H9 (cell line): Measurements from ENCODE around the gene FKBP10. TPM values are rescaled to one million over a fixed set of nuclear protein-coding genes. Genes with fewer than 3 reads are reported as not detected.

Experiments used
- DNase-seq: peaks from one replicate; pipeline ENCODE4 v3.0.0-alpha.2; 2017
- H2AFZ ChIP-seq: one replicate; pipeline ENCODE4 v1.6.1; 2013; ENCODE audit warnings: mild to moderate bottlenecking, low read length, control low read depth, moderate library complexity
- H2AK5ac ChIP-seq: 2 replicates; pipeline ENCODE4 v1.6.1; 2013; ENCODE audit warnings: low read length, control low read depth, mixed read lengths; ENCODE audit not compliant: insufficient read length
- H2BK120ac ChIP-seq: one replicate; pipeline ENCODE4 v1.6.1; 2013; ENCODE audit warnings: low read depth, mild to moderate bottlenecking, low read length, control low read depth, inconsistent platforms; ENCODE audit not compliant: poor library complexity, severe bottlenecking
- H2BK12ac ChIP-seq: 2 replicates; pipeline ENCODE4 v1.6.1; 2013; ENCODE audit warnings: low read length, control low read depth, mixed read lengths, low read depth; ENCODE audit not compliant: insufficient read length
- H2BK15ac ChIP-seq: 2 replicates; pipeline ENCODE4 v1.6.1; 2013; ENCODE audit warnings: low read depth, low read length, control low read depth
- H2BK20ac ChIP-seq: one replicate; pipeline ENCODE4 v1.6.1; 2013; ENCODE audit warnings: low read depth, mild to moderate bottlenecking, low read length, control low read depth, inconsistent platforms; ENCODE audit not compliant: poor library complexity, severe bottlenecking
- H2BK5ac ChIP-seq: 2 replicates; pipeline ENCODE4 v1.6.1; 2013; ENCODE audit warnings: low read length, control low read depth, mixed read lengths; ENCODE audit not compliant: insufficient read length
- H3K14ac ChIP-seq: 2 replicates; pipeline ENCODE4 v1.6.1; 2013; ENCODE audit warnings: low read length, control low read depth; ENCODE audit not compliant: insufficient read depth
- H3K18ac ChIP-seq: 2 replicates; pipeline ENCODE4 v1.6.1; 2013; ENCODE audit warnings: low read depth, mild to moderate bottlenecking, mixed read lengths, low read length, control low read depth; ENCODE audit not compliant: insufficient read length
- H3K23ac ChIP-seq: 2 replicates; pipeline ENCODE4 v1.6.1; 2013; ENCODE audit warnings: low read length, control low read depth, mixed read lengths, low read depth; ENCODE audit not compliant: insufficient read length
- H3K23me2 ChIP-seq: 2 replicates; pipeline ENCODE4 v1.6.1; 2013; ENCODE audit warnings: low read depth, mild to moderate bottlenecking, mixed read lengths, low read length, control low read depth; ENCODE audit not compliant: insufficient read length, poor library complexity, severe bottlenecking
- H3K27ac ChIP-seq: 2 replicates; pipeline ENCODE4 v1.5.1; 2013; ENCODE audit warnings: low read length, control low read depth, mixed read lengths, low read depth; ENCODE audit not compliant: insufficient read length
- H3K27me3 ChIP-seq: 2 replicates; pipeline ENCODE4 v1.6.1; 2013; ENCODE audit warnings: low read length, control low read depth, inconsistent platforms; ENCODE audit not compliant: insufficient read depth
- H3K4ac ChIP-seq: 2 replicates; pipeline ENCODE4 v1.6.1; 2013; ENCODE audit warnings: low read depth, mild to moderate bottlenecking, control low read depth, inconsistent platforms, low read length, moderate library complexity
- H3K4me1 ChIP-seq: 2 replicates; pipeline ENCODE4 v1.6.1; 2013; ENCODE audit warnings: low read length, control low read depth, inconsistent platforms; ENCODE audit not compliant: insufficient read depth
- H3K4me2 ChIP-seq: 2 replicates; pipeline ENCODE4 v1.6.1; 2013; ENCODE audit warnings: low read length, control low read depth, mixed read lengths; ENCODE audit not compliant: insufficient read length, insufficient read depth
- H3K56ac ChIP-seq: 2 replicates; pipeline ENCODE4 v1.6.1; 2013; ENCODE audit warnings: low read depth, mild to moderate bottlenecking, mixed read lengths, low read length, control low read depth; ENCODE audit not compliant: insufficient read length
- H3K79me1 ChIP-seq: 2 replicates; pipeline ENCODE4 v1.6.1; 2013; ENCODE audit warnings: low read depth, mild to moderate bottlenecking, moderate library complexity, low read length, control low read depth, inconsistent platforms; ENCODE audit not compliant: insufficient read depth, poor library complexity, severe bottlenecking
- H3K79me2 ChIP-seq: 2 replicates; pipeline ENCODE4 v1.6.1; 2013; ENCODE audit warnings: low read length, control low read depth, inconsistent platforms; ENCODE audit not compliant: insufficient read depth
- H3K9ac ChIP-seq: 2 replicates; pipeline ENCODE4 v1.6.1; 2013; ENCODE audit warnings: low read length, control low read depth, mixed read lengths; ENCODE audit not compliant: insufficient read length; ENCODE audit errors: extremely low read depth
- H3K9me3 ChIP-seq: one replicate; pipeline ENCODE4 v1.6.1; 2013; ENCODE audit warnings: low read depth, low read length, inconsistent platforms; ENCODE audit not compliant: control insufficient read depth
- H3T11ph ChIP-seq: one replicate; pipeline ENCODE4 v1.6.1; 2013; ENCODE audit warnings: mild to moderate bottlenecking, low read length, control low read depth, inconsistent platforms
- H4K20me1 ChIP-seq: one replicate; pipeline ENCODE4 v1.6.1; 2013; ENCODE audit not compliant: control insufficient read depth, insufficient read length, insufficient read depth
- H4K5ac ChIP-seq: 2 replicates; pipeline ENCODE4 v1.6.1; 2013; ENCODE audit warnings: low read depth, mild to moderate bottlenecking, mixed read lengths, low read length, control low read depth; ENCODE audit not compliant: insufficient read length
- H4K8ac ChIP-seq: replicated peaks from 2 replicates; pipeline ENCODE4 v1.6.1; 2013; ENCODE audit warnings: low read length, control low read depth, mixed read lengths, low read depth; ENCODE audit not compliant: insufficient read length
- H4K91ac ChIP-seq: 2 replicates; pipeline ENCODE4 v1.6.1; 2013; ENCODE audit warnings: low read depth, mild to moderate bottlenecking, moderate library complexity, mixed read lengths, low read length, control low read depth; ENCODE audit not compliant: insufficient read length
- H3K27ac Mint-ChIP-seq, 3 experiments: 2 replicates in 2 of 3; 3 replicates in 1 of 3; pipeline ENCODE4 v1.8.0; 2020 to 2021; ENCODE audit warnings: mixed read lengths in 3 of 3, mild to moderate bottlenecking in 1 of 3, moderate library complexity in 1 of 3
- H3K27me3 Mint-ChIP-seq: 2 replicates; pipeline ENCODE4 v1.8.0; 2021; ENCODE audit warnings: low read depth, mild to moderate bottlenecking, moderate library complexity, mixed read lengths
- H3K36me3 Mint-ChIP-seq, 3 experiments: 2 replicates in 2 of 3; 3 replicates in 1 of 3; pipeline ENCODE4 v1.8.0; 2020 to 2021; ENCODE audit warnings: low read depth in 3 of 3, mixed read lengths in 3 of 3; ENCODE audit not compliant: insufficient read depth in 1 of 3
- H3K4me1 Mint-ChIP-seq, 2 experiments: 2 replicates each; pipeline ENCODE4 v1.8.0; 2020; ENCODE audit warnings: mixed read lengths in 2 of 2
- H3K4me3 Mint-ChIP-seq, 2 experiments: 2 replicates in 1 of 2; 3 replicates in 1 of 2; pipeline ENCODE4 v1.8.0; 2020 to 2021; ENCODE audit warnings: mild to moderate bottlenecking in 2 of 2, mixed read lengths in 2 of 2, moderate library complexity in 1 of 2
- H3K9me3 Mint-ChIP-seq, 2 experiments: 2 replicates in 1 of 2; 3 replicates in 1 of 2; pipeline ENCODE4 v1.8.0; 2020; ENCODE audit warnings: mild to moderate bottlenecking in 2 of 2, mixed read lengths in 2 of 2, moderate library complexity in 1 of 2
- CTCF ChIP-seq: fragments of 200-600 bp; sonication (generic); conservative IDR thresholded peaks from 3 replicates; pipeline ENCODE4 v1.8.0; 2021; ENCODE audit warnings: antibody characterized with exemption, mild to moderate bottlenecking
- WGBS: extraction: QIAGEN DNeasy Blood & Tissue Kit; methylation state at CpG from one replicate; pipeline ENCODE4 v1.1.7; 2013; ENCODE audit warnings: missing lambda C conversion rate, low lambda C conversion rate, mixed read lengths; ENCODE audit not compliant: insufficient read length; ENCODE audit errors: extremely low coverage; 5-methylcytosine and 5-hydroxymethylcytosine counted together
- total RNA-seq: library from RNA; stranded (reverse); gene quantifications from 2 replicates; pipeline ENCODE4 v1.2.1, GENCODE V29; 2021

Gene FKBP10
- total RNA-seq, 1 experiment from 2014 or later: 166 TPM

- H3K9me3 Mint-ChIP-seq: no peaks in the 10 kb centered on the region
- no CpG with 5 or more reads among the region's 24 CpGs for WGBS
- no peaks in the 10 kb centered on the region for H3K23me2 ChIP-seq
- H2BK5ac ChIP-seq: no peak overlapping the region
- no peaks in the 10 kb centered on the region for H3K79me2 ChIP-seq
- H3K14ac ChIP-seq: no peak overlapping the region
- H3K56ac ChIP-seq: no peak overlapping the region
- TF ChIP-seq CTCF: no peak
- no peaks in the 10 kb centered on the region; the same call in 1 of the 2 replicates for H3K4me1 ChIP-seq
- no peak overlapping the region for H4K8ac ChIP-seq
- peak overlapping the region; percentile 55 to 95 (median 75); a peak in 2 of 7 replicates for H3K27ac Mint-ChIP-seq
- H3K27ac ChIP-seq: no peak overlapping the region
- H3K9ac ChIP-seq: no peak overlapping the region
- H3K23ac ChIP-seq: no peak overlapping the region
- H4K91ac ChIP-seq: no peak overlapping the region
- peaks cover 1% of the 10 kb centered on the region for H3K27me3 Mint-ChIP-seq
- H3K9me3 ChIP-seq: no peaks in the 10 kb centered on the region
- H2BK120ac ChIP-seq: no peak overlapping the region
- H4K20me1 ChIP-seq: no peaks in the 10 kb centered on the region
- H2BK12ac ChIP-seq: no peak overlapping the region
- peaks cover 16 to 20% (median 18%) of the 10 kb centered on the region in 3 experiments; a peak in 6 of 7 replicates for H3K36me3 Mint-ChIP-seq
- H3K79me1 ChIP-seq: no peaks in the 10 kb centered on the region
- no peak overlapping the region for H3K4ac ChIP-seq
- no peak overlapping the region for H3K18ac ChIP-seq
- H4K5ac ChIP-seq: no peak overlapping the region
- H2AK5ac ChIP-seq: no peak overlapping the region
- H3K27me3 ChIP-seq: no peaks in the 10 kb centered on the region
- H2BK15ac ChIP-seq: no peak overlapping the region
- H3T11ph ChIP-seq: no peak overlapping the region
- H3K4me3 Mint-ChIP-seq: no peak overlapping the region; a peak in 1 of 5 replicates
- DNase-seq: no peak
- no peak overlapping the region for H2BK20ac ChIP-seq
- no peak overlapping the region for H2AFZ ChIP-seq
- H3K4me2 ChIP-seq: no peak overlapping the region
- H3K4me1 Mint-ChIP-seq: peaks cover 22 to 25% of the 10 kb centered on the region in 2 experiments
Observed at GRCh38 chr17:41803049-41804020, 9.5 kb upstream of the FKBP10 start.
